Endothelial cell of hepatic sinusoid (primary cell): ENCODE measurements around the gene FXYD5.
"Not testable (repeated sequence)": the region's sequence is repeated elsewhere in the genome, so short reads cannot be mapped to it uniquely, and the experiment has no call there.

Experiments
- in situ Hi-C: cut with HindIII; loops from 2 replicates; pipeline ENCODE4 v1.10.0; 2017; ENCODE audit warnings: low sequenced_read_pairs

The FXYD5 gene

DNA sequence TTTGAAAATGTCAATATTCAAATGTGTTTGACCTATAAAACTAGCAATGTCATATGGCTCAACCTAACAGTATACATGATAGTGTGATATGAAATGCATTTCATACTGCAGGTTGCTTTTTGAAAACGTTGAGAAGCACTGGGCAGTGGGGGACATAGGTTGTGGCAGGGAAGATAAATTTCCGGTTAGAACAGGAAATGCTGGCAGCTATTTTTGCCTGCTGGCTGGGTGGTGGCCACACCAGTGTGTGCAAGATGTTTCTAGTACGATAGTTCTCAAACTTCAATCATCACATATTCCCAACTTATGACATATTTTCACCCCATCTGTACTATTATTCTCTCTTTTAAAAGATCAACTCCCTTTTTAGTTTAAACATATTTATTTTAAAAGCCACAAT is 17.2 kb downstream of the FXYD5 start:
- in situ Hi-C loops: no loop called here

DNA sequence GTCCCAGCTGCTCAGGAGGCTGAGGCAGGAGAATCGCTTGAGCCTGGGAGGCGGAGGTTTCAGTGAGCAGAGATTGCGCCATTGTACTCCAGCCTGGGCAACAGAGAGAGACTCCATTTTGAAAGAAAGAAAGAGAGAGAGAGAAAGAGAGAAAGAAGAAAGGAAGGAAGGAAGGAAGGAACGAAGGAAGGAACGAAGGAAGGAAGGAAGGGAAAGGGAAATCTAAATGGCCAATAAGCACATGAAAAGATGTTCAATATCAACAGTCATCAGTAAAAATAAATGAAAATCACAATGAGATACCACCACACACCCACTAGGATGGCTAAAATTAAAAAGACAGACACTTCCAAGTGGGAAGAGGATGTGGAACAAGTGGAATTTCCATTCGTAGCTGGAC is 19.7 kb downstream of the FXYD5 start:
- in situ Hi-C loops: no loop called here

DNA sequence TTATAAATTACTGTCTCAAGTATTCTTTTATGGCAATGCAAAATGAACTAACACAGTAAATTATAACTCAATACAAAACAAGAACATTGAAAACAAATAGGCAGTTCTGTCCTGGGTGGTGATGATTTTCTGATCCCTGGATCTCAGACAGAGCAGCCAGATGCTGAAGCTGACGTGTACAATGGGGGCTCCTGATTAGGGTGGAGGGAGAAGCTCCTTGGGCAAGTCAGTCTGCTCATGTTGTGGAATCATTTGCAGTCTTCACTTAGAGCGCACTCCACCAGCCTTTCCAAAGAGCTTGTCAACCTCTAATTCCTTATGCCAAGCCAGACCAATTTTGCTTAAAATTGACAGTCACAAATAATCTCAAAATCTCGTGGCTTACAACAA is 21.6 kb downstream of the FXYD5 start:
- in situ Hi-C loops: no loop called here

DNA sequence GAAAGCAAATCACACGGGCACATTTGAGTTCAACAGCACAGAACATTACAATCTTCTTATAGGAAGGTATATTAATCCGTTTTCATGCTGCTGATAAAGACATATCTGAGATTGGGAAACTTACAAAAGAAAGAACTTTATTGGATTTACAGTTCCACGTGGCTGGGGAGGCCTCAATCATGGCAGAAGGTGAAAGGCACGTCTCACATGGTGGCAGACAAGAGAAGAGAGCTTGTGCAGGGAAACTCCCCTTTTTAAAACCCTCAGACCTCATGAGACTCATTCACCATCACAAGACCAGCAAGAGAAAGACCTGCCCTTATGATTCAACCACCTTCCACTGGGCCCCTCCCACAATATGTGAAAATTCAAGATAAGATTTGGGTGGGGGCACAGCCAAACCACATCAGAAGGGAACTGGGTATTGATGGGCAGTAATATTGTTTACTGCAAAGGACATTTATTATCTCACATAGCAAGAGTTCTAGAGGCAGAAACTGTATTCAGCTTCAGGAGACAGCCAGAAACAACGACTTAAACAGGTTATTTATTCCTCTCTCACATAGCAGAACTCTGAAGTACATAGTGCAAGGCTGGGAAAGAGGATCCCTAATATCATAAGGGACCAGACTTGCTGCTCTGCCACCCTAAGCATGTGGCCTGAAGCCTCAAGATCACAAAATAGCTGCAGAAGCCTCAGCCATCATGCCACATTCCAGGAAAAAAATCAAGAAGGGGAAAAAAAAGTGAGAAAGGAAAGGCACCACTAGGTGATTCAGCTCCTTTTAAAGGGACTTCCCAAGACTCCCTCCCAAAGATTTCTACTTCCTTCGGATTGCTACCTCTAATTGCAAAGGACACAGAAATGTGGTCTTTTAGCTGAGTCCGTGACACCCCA is 23.1 kb downstream of the FXYD5 start:
- in situ Hi-C loops: no loop called here

DNA sequence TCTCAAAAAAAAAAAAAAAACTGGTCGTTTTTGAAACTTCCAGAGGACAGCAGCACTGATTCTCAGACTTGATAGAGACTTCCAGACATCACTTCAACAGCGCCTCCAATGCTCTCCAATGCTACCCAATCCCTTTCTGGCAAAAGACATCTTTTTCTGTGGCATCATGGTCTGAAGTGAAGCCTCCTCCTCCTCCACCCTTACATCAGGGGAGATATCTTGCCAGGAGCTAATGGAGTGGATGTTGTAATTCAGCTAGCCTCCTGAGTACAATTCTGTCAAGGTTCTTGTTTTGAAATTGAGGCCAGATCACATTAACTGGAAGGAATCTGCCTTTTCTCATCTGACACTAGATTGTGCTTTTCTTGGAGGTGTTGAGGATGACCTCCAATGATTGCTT is 24.2 kb downstream of the FXYD5 start:
- in situ Hi-C loops: no loop called here

DNA sequence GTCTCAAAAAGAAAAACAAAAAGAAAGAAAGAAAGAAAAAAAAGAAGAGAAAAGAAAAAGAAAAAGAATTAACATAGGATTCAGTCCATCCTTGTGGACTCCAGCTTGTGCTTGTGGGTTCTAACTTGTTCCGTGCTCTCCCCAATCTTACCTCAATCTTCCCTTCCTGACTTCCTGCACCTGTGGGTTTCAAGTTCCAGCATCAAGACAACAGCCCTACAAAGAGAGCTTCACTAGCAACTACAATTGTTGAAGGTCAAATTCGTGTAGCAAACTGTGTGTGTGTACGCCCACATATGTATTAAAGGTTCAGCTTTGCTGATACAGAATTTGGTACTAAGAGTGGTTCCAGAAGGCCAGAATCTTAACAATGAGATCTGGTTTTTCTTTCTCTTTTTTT is 25.3 kb downstream of the FXYD5 start:
- in situ Hi-C loops: loop anchor here (5.0 kb wide), 1 partner anchor 42 kb away; no protein-coding TSS in a partner anchor

DNA sequence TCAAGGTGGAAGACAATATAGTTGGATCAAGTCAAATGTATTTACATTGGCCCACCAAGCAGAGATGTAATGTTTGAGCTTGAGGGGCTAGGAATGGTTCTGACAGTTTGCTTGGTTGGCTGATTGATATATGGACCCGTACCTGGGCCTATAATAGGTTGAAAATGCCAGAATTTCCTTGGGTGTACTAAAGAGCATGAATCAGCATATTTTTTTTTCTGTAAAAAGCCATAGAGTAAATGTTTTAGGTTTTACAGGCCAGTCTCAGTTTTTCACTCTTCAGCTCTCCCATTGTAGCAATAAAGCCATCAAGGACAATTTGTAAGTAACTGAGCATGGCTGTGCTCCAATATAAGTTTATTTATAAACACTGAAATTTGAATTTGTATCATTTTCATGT is 26.9 kb downstream of the FXYD5 start:
- in situ Hi-C loops: loop anchor here (5.0 kb wide), 1 partner anchor 41 kb away; no protein-coding TSS in a partner anchor

DNA sequence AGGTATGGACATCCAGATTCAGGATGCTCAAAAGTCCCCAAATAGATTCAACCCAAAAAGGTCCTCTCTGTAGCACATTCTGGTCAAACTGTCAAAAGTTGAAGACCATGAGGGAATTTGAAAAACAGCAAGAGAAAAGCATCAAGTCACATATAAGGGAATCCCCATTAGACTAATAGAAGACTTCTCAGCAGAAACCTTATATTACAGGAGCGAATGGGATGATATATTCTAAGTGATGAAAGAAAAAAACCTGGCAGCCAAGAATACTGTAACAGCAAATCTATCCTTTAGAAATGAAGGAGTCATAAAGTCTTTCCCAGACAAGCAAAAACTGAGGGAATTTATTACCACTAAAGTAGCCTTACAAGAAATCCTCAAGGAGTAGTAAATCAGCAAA is 29.7 kb downstream of the FXYD5 start:
- in situ Hi-C loops: loop anchor here (5.0 kb wide), 1 partner anchor 38 kb away; no protein-coding TSS in a partner anchor

DNA sequence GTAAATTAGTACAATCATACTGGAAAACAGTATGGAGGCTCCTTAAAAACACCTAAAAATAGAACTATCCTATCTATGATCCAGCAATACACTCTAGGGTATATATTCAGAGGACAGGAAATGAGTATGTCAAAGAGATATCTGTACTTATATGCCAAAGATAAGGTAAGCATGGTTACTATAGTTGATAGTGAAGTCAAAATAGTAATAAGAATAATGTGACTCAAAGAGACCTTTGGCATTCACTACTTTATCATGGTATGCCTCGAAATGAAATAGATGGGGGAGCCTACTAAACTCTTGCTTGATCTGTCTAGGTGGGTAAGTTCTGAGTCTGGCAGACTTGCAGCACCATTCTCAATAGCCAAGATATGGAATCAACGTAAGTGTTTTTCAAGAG is 30.3 kb downstream of the FXYD5 start:
- in situ Hi-C loops: loop anchor here (5.0 kb wide), 1 partner anchor 37 kb away; no protein-coding TSS in a partner anchor

DNA sequence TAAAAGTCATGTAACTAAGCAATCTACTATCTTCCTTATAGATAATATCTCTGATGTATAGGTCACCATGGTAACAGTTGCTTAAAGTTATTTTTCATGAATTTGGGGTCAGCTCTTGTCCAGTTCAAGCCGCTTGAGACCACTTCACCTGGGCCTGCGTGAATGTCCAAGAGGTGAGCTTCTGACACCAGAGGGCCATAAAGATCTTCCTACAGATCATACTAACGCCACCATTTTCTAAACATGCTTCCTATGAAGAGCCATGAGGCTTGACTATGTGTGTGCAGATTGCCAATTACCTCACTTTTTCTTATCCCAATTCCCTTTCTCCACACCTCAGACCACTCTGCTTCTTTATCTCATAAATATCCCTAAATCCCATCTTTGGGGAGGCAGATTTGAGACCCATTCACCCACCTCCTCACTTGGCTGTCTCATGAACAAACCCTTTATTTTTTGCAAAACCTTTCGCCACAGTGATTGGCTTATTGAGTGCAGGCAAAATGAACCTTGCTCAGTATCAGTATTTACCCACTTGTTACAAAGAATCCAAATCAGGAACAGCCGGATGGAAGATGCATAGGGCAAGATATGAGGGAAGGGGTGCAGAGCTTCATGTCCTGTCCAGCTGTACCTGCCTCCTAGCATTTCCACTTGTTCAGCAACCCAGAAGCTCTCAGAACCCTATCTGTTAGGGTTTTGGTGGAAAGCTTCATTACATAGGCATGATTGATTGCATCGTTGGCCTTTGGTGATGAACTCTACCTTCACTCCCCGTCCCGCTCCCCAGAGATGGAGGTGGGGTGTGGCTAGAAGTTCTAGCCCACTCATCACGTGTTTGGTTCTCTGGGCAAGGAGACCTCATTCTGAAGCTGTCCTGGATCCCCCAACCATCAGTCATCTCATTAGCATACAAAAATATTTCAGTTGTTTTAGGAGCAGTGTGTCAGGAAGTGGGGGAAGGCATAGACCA is 39.8 kb downstream of the FXYD5 start:
- in situ Hi-C loops: no loop called here

DNA sequence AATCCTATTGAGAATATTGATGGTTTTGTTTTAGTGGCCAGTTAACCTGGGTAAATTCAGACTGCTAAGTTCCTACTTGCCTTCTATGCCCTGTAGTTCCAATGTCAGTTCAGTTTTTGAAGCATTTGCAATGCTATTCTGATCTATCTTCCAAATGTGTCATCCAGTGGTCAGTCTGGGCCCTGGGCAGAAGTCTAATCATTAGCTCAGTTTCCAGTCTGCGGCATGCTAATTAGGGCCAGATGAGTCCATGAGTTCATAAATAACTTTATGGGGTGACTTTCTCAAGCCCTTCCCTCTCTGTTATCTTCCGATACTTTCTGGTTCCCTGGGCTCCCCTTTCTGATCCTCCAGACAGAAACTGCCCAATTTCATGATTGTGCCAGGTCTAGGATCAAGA is 41.3 kb downstream of the FXYD5 start:
- in situ Hi-C loops: no loop called here

DNA sequence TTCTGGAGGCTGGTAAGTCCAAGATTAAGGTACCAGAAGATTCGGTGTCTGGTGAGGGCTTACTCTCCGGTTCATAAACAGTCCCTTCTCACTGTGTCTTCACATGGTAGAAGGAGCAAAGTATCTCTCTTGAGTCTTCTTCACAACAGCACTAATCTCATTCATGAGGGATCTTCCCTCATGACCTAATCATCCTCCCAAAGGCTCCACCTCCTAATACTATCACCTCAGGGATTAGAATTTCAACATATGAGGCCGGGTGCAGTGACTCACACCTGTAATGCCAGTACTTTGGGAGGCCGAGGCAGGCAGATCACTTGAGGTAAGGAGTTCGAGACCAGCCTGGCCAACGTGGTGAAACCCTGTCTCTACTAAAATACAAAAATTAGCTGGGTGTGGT is 42.3 kb downstream of the FXYD5 start:
- in situ Hi-C loops: not testable (repeated sequence)

DNA sequence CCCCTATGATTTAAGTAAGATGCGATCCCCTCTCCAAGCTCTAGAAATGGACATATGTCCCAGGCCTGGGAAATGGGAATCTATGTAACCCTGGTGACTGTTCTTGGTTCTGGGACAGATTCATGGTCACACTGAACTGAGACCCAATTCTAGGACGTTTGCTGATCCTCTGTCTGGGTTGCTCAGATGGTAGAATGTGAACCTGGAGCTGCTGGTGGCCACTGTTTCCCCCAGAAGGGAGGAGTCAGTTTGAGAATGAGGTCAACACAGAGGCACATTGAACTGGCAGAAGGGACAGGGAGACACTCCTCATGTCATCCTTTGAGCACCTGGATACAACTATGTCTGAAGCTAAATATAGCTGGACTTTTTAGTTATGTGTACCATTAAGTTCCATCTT is 44.9 kb downstream of the FXYD5 start:
- in situ Hi-C loops: no loop called here

DNA sequence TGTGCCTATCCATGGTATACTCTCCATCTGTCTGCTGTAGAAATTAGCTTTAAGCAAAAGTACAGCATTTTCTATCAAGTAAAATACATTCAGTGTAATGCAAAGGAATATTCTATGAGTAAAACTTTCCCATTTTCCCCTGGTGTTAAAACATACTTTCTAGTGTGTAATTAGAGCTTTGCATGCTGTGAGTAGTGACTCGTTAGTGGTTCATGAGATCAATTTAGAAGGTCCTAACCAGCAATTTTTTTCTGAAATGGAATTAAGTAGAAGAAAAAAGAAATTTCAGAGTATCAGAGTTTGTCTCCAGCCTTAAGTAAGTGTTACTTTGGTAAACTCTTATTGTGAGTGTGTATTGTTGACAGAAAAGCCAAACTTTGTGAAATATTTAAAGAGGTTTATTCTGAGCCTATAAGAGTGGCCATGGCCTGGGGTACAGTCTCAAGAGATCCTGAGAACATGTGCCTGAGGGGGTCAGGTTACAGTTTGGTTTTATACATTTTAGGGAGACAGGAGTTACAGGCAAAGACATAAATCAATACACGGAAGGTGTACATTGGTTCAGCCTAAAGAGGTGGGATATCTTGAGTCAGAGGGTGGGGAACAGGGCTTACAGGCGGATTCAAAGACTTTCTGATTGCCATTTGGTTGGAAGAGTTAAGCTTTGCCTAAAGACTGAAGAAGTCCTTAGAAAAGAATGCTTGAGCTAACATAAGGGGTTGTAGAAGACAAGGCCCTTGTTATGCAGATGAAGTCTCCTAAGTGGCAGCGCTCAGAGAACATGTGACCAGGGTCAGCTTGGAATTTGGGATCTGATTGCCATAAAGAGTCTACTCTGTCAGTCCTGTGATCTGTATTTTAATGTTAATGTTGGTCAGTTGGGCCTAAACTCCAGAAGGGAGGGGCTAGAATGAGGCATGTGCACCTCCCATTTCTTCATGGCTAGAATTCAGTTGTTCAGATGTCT is 48.5 kb downstream of the FXYD5 start:
- in situ Hi-C loops: no loop called here

DNA sequence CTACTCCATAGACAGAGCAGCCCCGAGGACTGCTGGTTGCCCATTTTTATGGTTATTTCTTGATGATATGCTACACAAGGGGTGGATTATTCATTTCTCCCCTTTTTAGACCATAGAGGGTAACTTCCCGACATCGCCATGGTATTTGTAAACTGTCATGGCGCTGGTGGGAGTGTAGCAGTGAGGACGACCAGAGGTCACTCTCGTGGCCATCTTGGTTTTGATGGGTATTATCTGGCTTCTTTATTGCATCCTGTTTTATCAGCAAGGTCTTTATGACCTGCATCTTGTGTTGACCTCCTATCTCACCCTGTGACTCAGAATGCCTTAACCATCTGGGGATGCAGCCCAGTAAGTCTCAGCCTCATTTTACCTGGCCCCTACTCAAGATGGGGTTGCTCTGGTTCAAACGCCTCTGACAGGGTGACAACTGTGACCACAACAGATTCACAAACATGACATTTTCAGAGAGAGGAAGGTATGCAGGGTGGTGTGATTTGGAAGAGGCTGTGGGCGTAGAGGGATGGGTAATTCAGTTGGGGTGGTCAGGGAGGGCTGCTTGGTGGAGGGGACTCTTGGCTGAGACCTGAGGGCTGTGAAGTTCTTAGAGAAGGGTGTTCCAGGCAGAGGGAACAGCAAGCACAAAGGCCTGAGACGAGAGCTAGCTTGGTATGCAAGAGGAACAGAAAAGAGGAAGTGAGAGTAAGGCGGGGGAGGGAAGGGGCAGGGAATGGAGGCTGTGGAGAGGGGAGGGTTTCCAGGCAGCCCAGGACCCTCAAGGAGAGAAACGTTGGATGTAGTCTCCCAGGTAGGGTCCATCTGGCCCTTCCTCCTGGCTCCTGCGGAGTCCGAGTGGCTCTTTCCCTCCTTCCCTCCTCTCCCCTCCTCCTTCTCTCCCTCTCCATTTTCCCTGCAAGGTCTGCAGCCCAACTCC is 50.5 kb downstream of the FXYD5 start:
- in situ Hi-C loops: no loop called here

DNA sequence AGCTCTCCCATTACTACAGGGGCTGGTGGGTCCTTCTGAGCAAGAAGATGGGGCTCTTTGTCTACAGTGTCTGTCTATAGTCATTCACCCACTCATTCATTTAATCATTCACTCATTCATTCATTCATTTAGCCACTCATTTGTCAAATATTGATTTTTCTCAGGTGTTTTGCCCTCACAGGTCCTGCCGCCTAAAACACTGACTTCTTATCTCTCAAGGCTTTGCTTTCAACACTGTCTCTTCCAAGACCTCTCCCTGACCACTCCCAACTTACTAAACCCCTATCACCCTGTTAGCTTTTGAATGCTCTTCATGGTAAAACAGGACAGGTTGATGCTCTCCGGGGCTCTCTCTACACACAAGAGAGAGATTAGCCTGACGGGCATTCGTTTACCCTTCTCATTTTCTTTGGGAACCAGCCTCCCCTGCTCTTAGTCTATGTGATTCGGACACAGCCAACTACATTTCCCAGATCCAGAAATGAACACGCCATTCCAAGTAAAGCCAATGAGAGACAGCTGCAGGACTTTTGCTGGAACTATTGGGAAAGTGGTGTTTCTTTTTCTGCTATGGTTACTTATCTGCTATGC is 51.3 kb downstream of the FXYD5 start:
- in situ Hi-C loops: no loop called here

DNA sequence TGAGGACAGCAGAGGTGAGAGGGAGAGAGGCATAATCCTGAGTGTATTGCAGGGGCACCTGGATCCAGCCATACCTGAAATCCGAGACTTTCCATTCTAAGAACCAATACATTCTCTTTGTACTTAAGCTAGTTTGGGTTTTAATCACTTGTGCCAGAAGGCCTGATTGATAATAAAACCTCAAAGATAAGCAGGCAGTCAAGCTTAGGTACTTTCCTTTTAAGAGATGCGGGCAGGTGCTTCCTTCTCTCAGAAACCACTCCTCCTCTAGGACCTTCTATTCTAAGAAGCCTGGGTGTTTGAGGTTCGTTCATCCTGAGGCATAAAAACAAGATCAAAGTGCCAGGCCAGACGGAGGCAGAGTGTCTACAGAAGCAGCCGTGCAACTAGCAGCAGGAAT is 51.8 kb downstream of the FXYD5 start:
- in situ Hi-C loops: no loop called here

DNA sequence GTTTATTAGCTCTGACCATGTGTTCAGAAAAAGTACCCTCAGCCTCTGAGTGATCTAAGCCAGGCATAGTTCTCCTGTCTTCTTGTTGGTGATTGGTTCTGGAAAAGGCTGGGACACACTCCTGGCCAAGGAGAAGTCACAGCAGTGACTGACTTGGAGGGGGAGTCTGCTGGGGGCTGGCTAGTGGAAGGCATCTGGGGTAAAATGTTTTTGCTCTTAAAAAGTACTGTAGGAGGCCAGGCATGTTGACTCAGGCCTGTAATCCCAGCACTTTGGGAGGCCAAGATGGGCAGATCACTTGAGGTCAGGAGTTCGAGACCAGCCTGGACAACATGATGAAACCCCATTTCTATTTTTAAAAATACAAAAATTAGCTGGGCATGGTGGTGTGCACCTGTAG is 52.3 kb downstream of the FXYD5 start:
- in situ Hi-C loops: no loop called here

DNA sequence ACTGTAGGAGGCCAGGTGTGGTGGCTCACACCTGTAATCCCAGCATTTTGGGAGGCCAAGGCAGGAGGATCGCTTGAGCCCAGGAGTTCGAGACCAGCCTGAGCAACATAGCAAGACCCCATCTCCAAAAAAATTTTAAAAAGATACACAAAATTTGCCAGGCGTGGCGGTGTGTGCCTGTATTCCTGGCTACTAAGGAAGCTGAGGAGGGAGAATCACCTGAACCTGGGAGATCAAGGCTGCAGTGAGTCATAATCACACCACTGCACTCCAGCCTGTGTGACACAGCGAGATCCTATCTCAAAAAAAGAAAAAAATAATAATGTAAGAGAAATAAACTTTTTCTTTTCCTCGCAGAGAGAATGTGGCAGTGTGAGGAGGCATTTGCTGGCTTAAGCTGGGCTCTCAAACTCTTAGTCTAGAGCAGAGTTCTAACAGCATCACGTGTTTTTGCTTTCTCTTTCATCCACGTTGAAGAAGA is 52.9 kb downstream of the FXYD5 start:
- in situ Hi-C loops: no loop called here
